ENCODE measurements around the gene VPS9D1. TPM values are rescaled to one million over a fixed set of nuclear protein-coding genes. Genes with fewer than 3 reads are reported as not detected.
"Not testable (repeated sequence)": the region's sequence is repeated elsewhere in the genome, so short reads cannot be mapped to it uniquely, and the experiment has no call there.

The VPS9D1 gene
- total and polyA plus RNA-seq, 2 donors (not counting 1 experiment from before 2014, with no cell fraction given), result 6.3 to 13.0 TPM

GRCh38 chr16:89695086-89695874 lies 25.4 kb downstream of the VPS9D1 start:
- Histone ChIP-seq H3K9ac (ENCODE audit: insufficient read depth, low read length) (no peak overlapping the region), H3K4me2 (ENCODE audit: extremely low read depth, insufficient read depth, low read length) (no peak overlapping the region), H3K27me3 (ENCODE audit: control insufficient read depth, insufficient read depth, low read length) (no peaks in the 10 kb centered on the region), H2AFZ (ENCODE audit: low read length) (no peak overlapping the region), H3K36me3 (ENCODE audit: control insufficient read depth, insufficient read depth, low read length) (peaks cover 44% of the 10 kb centered on the region), H4K20me1 (ENCODE audit: control insufficient read depth, extremely low read depth, insufficient read depth, low read length) (no peaks in the 10 kb centered on the region), H3K4me1 (ENCODE audit: control insufficient read depth, extremely low read depth, insufficient read depth, low read length) (peaks cover 5% of the 10 kb centered on the region), H3K79me2 (ENCODE audit: control insufficient read depth, insufficient read depth, low read length) (no peaks in the 10 kb centered on the region), H3K9me3 (ENCODE audit: control insufficient read depth, insufficient read depth, low read depth, low read length) (no peaks in the 10 kb centered on the region), H3K4me3 (replicated peaks in 1 of 4; ENCODE audit: control extremely low read depth in 1 of 4, insufficient read depth in 1 of 4, low read depth in 3 of 4, low read length in 4 of 4) (no peak overlapping the region), H3K27ac (ENCODE audit: insufficient read depth, low read length) (no peak overlapping the region)
- no peak for TF ChIP-seq CTCF (conservative IDR thresholded peaks at IDR 0.05 in 1 of 2, IDR thresholded peaks at IDR 0.05 in 1 of 2; ENCODE audit: low read depth in 1 of 2, low read length in 2 of 2)
- TF ChIP-seq EZH2 (IDR thresholded peaks at IDR 0.05; ENCODE audit: low read length, missing control alignments), result no peak
- no peak for DNase-seq (ENCODE audit: low read depth in 2 of 2)

- H2AFZ ChIP-seq (ENCODE audit: low read length); H3K27me3 ChIP-seq (ENCODE audit: control insufficient read depth, insufficient read depth, low read length); H3K79me2 ChIP-seq (ENCODE audit: control insufficient read depth, insufficient read depth, low read length); H3K4me2 ChIP-seq (ENCODE audit: extremely low read depth, insufficient read depth, low read length); DNase-seq (ENCODE audit: low read depth in 2 of 2); H3K27ac ChIP-seq (ENCODE audit: insufficient read depth, low read length); H4K20me1 ChIP-seq (ENCODE audit: control insufficient read depth, extremely low read depth, insufficient read depth, low read length); H3K9me3 ChIP-seq (ENCODE audit: control insufficient read depth, insufficient read depth, low read depth, low read length); H3K9ac ChIP-seq (ENCODE audit: insufficient read depth, low read length); H3K4me3 ChIP-seq (replicated peaks in 1 of 4; ENCODE audit: control extremely low read depth in 1 of 4, insufficient read depth in 1 of 4, low read depth in 3 of 4, low read length in 4 of 4); H3K4me1 ChIP-seq (ENCODE audit: control insufficient read depth, extremely low read depth, insufficient read depth, low read length): not testable (repeated sequence)
- peaks cover 44% of the 10 kb centered on the region for H3K36me3 ChIP-seq (ENCODE audit: control insufficient read depth, insufficient read depth, low read length)
Observed at GRCh38 chr16:89694784-89695085, 26.0 kb downstream of the VPS9D1 start.

- H3K36me3 ChIP-seq (ENCODE audit: control insufficient read depth, insufficient read depth, low read length), result peaks cover 45% of the 10 kb centered on the region
- no peak overlapping the region for H3K9ac ChIP-seq (ENCODE audit: insufficient read depth, low read length)
- TF ChIP-seq CTCF (conservative IDR thresholded peaks at IDR 0.05 in 1 of 2, IDR thresholded peaks at IDR 0.05 in 1 of 2; ENCODE audit: low read depth in 1 of 2, low read length in 2 of 2) (no peak), EZH2 (IDR thresholded peaks at IDR 0.05; ENCODE audit: low read length, missing control alignments) (no peak)
- no peaks in the 10 kb centered on the region for H3K27me3 ChIP-seq (ENCODE audit: control insufficient read depth, insufficient read depth, low read length)
- peaks cover 5% of the 10 kb centered on the region for H3K4me1 ChIP-seq (ENCODE audit: control insufficient read depth, extremely low read depth, insufficient read depth, low read length)
- DNase-seq (ENCODE audit: low read depth in 2 of 2), result no peak
- no peak overlapping the region for H2AFZ ChIP-seq (ENCODE audit: low read length)
- H3K79me2 ChIP-seq (ENCODE audit: control insufficient read depth, insufficient read depth, low read length), result peaks cover 1% of the 10 kb centered on the region
- H3K4me2 ChIP-seq (ENCODE audit: extremely low read depth, insufficient read depth, low read length), result no peak overlapping the region
- H3K27ac ChIP-seq (ENCODE audit: insufficient read depth, low read length), result no peak overlapping the region
- H4K20me1 ChIP-seq (ENCODE audit: control insufficient read depth, extremely low read depth, insufficient read depth, low read length), result no peaks in the 10 kb centered on the region
- H3K9me3 ChIP-seq (ENCODE audit: control insufficient read depth, insufficient read depth, low read depth, low read length), result no peaks in the 10 kb centered on the region
- no peak overlapping the region for H3K4me3 ChIP-seq (replicated peaks in 1 of 4; ENCODE audit: control extremely low read depth in 1 of 4, insufficient read depth in 1 of 4, low read depth in 3 of 4, low read length in 4 of 4)
Observed at GRCh38 chr16:89693931-89694783, 26.5 kb downstream of the VPS9D1 start.
